Liver (tissue), 3 donors: ENCODE data around the gene HACD2.

ENCODE experiments used
- CTCF ChIP-seq: fragments of 150-350 bp; IDR thresholded peaks from 2 replicates; pipeline ENCODE4 v1.5.1; 2017; ENCODE audit warnings: improper control_type of control experiment, low read depth, low read length; ENCODE audit not compliant: missing input control
- RAD21 ChIP-seq, 2 donors: IDR thresholded peaks; 2 replicates each; pipeline ENCODE4 v1.6.1; 2016; ENCODE audit warnings: antibody characterized with exemption in 2 of 2, mild to moderate bottlenecking in 2 of 2
- REST ChIP-seq: IDR thresholded peaks from 2 replicates; pipeline ENCODE4 v1.6.1; 2016; ENCODE audit warnings: antibody characterized with exemption, mild to moderate bottlenecking
- SP1 ChIP-seq: IDR thresholded peaks from 2 replicates; pipeline ENCODE4 v1.6.1; 2018; ENCODE audit warnings: antibody characterized with exemption, mild to moderate bottlenecking
- TAF1 ChIP-seq: conservative IDR thresholded peaks from 2 replicates; pipeline ENCODE4 v1.6.1; 2016; ENCODE audit warnings: antibody characterized with exemption, mild to moderate bottlenecking
- YY1 ChIP-seq: IDR thresholded peaks from 2 replicates; pipeline ENCODE4 v1.6.1; 2016; ENCODE audit warnings: antibody characterized with exemption, mild to moderate bottlenecking
- TF ChIP-seq, protein P1 (sequence below): IDR thresholded peaks from 2 replicates; pipeline ENCODE4 v1.6.1; 2016; ENCODE audit warnings: antibody characterized with exemption
- donor health status: healthy.
- donor health status: healthy.

GRCh38 chr3:123464211-123464610, 120.6 kb downstream of the HACD2 start:
- TF ChIP-seq REST (no peak), RAD21 (IDR thresholded peaks at IDR 0.05) (no peak), YY1 (no peak), SP1 (no peak), CTCF (no peak), TAF1 (no peak)
- TF ChIP-seq, protein P1, sequence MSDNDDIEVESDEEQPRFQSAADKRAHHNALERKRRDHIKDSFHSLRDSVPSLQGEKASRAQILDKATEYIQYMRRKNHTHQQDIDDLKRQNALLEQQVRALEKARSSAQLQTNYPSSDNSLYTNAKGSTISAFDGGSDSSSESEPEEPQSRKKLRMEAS: no peak
